Omental fat pad (tissue), 4 donors: ENCODE measurements around the gene RTN4R. TPM values are rescaled to one million over a fixed set of nuclear protein-coding genes. Genes with fewer than 3 reads are reported as not detected.
A peak's percentile ranks its signal among the peaks of the same experiment; 100 is the strongest.
"Not testable (repeated sequence)": the region's sequence is repeated elsewhere in the genome, so short reads cannot be mapped to it uniquely, and the experiment has no call there.

Experiments used
- ATAC-seq: fragments of 150-250 bp; one replicate; pipeline ENCODE4 v1.9.1; 2016; ENCODE audit warnings: mild to moderate bottlenecking, moderate library complexity; ENCODE audit not compliant: low FRiP score
- DNase-seq: peaks from one replicate; pipeline ENCODE4 v3.0.0-alpha.2; 2019; ENCODE audit warnings: low spot score
- CTCF ChIP-seq, 3 donors: fragments of 450-650 bp; IDR thresholded peaks; one replicate each; pipeline ENCODE4 v1.5.1; 2016 to 2017; ENCODE audit warnings: antibody characterized with exemption in 3 of 3, mild to moderate bottlenecking in 3 of 3, moderate library complexity in 2 of 3
- total RNA-seq, 4 donors: library from RNA; depleted of rRNA; stranded (reverse); fragments of >200 nt; gene quantifications; one replicate each; pipeline ENCODE4 v1.1.0, GENCODE V29; 2016

The RTN4R gene
- total RNA-seq, 4 donors from 2014 or later = 0.25 to 2.3 (median 1.3) TPM

DNA sequence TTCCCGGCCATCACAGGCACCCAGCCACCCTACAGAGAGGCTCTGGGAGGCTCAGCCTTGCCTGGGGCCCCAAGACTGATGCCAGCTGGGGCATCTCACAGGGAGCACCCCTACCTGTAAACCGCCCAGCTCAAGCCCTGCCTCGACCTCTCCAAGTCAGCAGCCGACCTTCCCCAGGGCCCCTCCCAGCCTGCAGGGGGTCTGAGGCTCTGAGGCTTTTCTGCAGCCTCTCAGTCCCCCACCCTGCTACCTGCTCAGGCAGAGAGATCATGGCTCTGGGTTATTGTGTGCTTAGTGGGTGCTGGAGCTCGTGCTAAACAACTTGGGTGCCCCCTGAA lies 23.1 kb upstream of the RTN4R start:
- no peak for TF ChIP-seq CTCF (IDR thresholded peaks at IDR 0.05)
- no peak for ATAC-seq
- no peak for DNase-seq

DNA sequence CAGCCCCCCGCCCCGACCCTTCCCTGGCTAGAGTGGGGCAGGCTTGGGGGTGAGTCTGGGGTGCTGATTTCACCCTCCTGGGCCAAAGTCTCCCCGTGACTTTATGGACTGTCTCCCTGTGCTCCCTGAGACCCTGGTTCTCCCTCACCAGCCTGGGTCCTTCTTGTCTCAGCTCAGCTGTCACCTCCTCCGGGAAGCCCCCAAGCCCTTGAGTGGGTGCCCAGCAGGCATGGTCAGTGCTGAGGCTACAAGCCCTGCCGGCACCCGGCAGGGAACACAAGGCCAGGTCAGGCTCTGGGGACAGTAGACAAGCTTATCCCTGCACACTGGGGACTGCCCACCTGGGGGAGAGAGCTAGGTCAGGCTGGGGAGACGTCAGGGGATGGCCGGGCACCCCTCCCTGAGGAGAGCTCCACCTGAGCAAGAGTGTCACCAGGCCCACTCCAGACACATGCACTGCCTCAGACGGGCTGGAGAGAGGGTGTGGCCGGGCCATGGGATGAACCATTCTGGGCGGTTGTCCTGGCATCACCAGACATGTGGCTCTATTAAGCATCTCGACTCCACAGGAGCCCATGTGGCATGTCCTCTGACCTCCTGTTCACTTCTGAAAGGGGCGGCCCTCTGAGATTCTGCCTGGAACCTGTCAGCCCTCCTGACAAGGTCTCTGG lies 22.6 kb upstream of the RTN4R start:
- no peak for TF ChIP-seq CTCF (IDR thresholded peaks at IDR 0.05)
- DNase-seq = no peak
- no peak for ATAC-seq

DNA sequence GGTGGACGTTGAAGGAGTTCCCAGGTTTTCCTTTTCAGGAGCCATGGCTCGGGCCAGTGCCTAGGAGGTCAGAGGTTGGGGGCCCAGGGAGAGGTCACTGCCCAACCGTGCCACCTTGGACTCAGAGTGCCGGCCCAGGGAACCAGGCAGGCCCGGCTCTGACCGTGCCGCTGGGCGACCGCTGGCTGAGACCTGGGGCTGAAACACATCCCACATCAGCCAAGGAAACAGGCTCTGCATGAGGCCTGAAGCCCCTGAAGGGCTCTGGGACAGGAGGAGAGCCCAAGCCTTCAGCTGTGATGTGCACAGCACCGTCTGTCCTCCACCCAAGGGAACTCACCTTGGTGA lies 21.9 kb upstream of the RTN4R start:
- DNase-seq (no peak), ATAC-seq (no peak)
- no peak for TF ChIP-seq CTCF (IDR thresholded peaks at IDR 0.05)

DNA sequence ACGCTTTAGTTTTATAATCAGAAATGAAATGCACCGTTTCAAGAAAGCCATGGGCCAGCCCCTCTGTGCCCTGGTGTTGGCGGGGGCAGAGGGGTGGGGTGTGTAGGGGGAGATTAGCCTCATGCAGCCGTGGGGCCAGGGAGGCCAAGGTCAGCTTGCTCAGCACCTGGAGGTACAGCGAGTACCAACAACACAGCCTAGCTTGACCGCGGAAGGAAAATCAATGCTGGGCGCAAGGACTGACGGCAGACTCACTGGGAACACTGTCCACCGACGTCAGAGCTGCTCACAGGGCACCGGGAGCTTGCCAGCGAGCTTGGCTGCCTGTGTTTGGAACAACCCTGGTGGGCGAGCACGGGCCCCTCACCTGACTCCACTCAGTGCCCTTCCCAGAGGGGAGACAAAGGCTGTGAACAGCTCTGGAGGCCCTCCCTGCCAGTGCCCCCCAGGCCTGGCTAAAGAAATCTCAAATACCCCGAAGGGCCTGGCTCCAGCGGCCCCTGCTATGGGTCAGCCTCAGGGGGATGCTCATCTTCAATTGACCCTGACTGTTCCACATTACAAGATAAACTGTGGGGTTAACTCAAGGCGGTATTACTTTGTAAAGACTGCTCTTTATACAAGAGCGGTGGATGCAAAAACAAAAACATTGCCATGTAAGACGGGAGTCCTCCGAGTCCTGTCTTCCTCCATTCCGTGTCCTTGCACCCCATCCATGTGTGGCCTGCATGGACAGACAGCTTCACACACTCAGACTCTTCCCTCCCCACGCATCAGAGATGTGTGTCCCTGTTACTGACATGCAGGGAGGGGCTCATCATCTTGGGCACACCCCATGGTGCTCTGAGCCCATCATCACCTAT lies 21.3 kb upstream of the RTN4R start:
- not testable (repeated sequence) for DNase-seq, ATAC-seq

DNA sequence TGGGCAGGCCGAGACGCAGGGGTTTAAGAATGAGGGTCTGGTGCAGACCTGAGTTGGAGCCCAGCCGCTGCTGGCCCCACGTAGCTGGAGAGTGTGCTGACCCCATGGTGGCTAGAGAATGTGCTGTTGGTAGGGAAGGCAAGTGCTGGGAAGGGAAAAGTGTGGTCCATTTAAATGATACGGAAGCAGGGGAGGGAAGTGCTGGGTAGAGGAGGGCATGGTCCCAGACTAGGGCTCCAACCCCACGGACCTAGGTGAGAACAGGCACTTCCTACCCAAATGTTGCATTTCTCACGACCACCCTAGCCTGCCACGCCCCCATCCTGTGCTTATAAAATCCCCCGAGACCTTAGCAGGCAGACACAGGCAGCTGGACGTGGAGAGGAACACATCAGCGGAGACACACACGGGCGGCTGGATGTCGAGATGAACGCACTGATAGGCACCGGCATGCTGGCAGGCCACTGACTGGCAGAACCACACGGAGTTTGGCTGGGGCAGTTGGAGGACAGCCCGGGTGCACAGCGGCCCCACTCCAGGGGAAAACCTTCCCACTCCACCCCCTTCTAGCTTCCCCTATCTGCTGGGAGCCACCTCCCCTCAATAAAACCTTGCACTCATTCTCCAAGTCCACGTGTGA lies 18.8 kb upstream of the RTN4R start:
- not testable (repeated sequence) for ATAC-seq, DNase-seq

DNA sequence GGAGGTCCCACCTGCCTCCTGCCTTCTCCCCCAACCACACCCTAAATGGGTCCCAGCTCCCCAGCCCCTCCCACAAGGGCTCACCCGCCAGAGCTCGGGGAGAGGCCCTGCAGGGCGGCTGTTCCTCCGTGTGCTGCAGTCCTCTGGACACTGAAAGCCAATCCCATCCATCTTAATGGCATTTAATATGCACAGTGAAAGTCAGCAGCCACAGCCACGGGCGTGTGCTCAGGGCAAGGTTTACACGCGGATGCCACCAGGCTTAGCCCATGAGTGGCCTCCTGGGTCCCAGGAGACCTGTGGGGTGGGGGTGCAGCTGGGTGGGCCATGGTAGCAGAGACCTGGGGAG lies 18.2 kb upstream of the RTN4R start:
- not testable (repeated sequence) for ATAC-seq, DNase-seq

- ATAC-seq (peak; percentile 76), DNase-seq (peak; percentile 93)
These were observed 17.6 kb upstream of the RTN4R start for GRCh38 chr22:20285473-20286311.

- no peak for DNase-seq
- no peak for TF ChIP-seq CTCF (IDR thresholded peaks at IDR 0.05)
- ATAC-seq = no peak
These were observed 16.5 kb upstream of the RTN4R start for GRCh38 chr22:20284471-20285086.
